Skin of body (tissue), 2 donors: Measurements from ENCODE around the gene GIMAP2. TPM values are rescaled to one million over a fixed set of nuclear protein-coding genes. Genes with fewer than 3 reads are reported as not detected.
"Not testable (repeated sequence)": the region's sequence is repeated elsewhere in the genome, so short reads cannot be mapped to it uniquely, and the experiment has no call there.

Experiments
- DNase-seq: peaks from one replicate; lab custom pipeline; 2025; lab: John Stamatoyannopoulos, UW
- total RNA-seq: library from RNA; depleted of rRNA; stranded (reverse); fragments of >200 nt; gene quantifications from one replicate; pipeline ENCODE4 v1.2.3, GENCODE V29; 2014

The GIMAP2 gene
- total RNA-seq, 1 donor from 2014 or later, result 7.3 TPM

- not testable (repeated sequence) for DNase-seq
Observed at GRCh38 chr7:150676854-150677253, 8.7 kb upstream of the GIMAP2 start.

GRCh38 chr7:150678601-150679000 is 6.9 kb upstream of the GIMAP2 start:
- not testable (repeated sequence) for DNase-seq

GRCh38 chr7:150680364-150680763 is 5.1 kb upstream of the GIMAP2 start:
- not testable (repeated sequence) for DNase-seq

- no peak for DNase-seq
Observed at GRCh38 chr7:150686030-150686631, 625 bp downstream of the GIMAP2 start.

- DNase-seq, result no peak
Observed at GRCh38 chr7:150688630-150689029, 3.1 kb downstream of the GIMAP2 start.

GRCh38 chr7:150695654-150696053 is 10.1 kb downstream of the GIMAP2 start:
- DNase-seq, result no peak

GRCh38 chr7:150703209-150703608 is 17.7 kb downstream of the GIMAP2 start:
- no peak for DNase-seq

- DNase-seq, result no peak
Observed at GRCh38 chr7:150715293-150715692, 29.8 kb downstream of the GIMAP2 start.

GRCh38 chr7:150715738-150716137 is 30.2 kb downstream of the GIMAP2 start:
- DNase-seq, result no peak

- no peak for DNase-seq
Observed at GRCh38 chr7:150716368-150716767, 30.9 kb downstream of the GIMAP2 start, which contains the start of gene GIMAP1. GIMAP1 (plus strand) TSS chr7:150716613; CDS start chr7:150719048, 2,435 bp downstream.

GRCh38 chr7:150716939-150717338 is 31.4 kb downstream of the GIMAP2 start:
- no peak for DNase-seq

- DNase-seq, result no peak
Observed at GRCh38 chr7:150717814-150718420, 32.4 kb downstream of the GIMAP2 start.

- DNase-seq, result no peak
Observed at GRCh38 chr7:150719436-150719835, 33.9 kb downstream of the GIMAP2 start.

- DNase-seq, result no peak
Observed at GRCh38 chr7:150719960-150720891, 34.7 kb downstream of the GIMAP2 start.

- DNase-seq, result no peak
Observed at GRCh38 chr7:150721970-150722373, 36.5 kb downstream of the GIMAP2 start.

- no peak for DNase-seq
Observed at GRCh38 chr7:150722431-150722931, 37.0 kb downstream of the GIMAP2 start.

- DNase-seq, result no peak
Observed at GRCh38 chr7:150723467-150723866, 38.0 kb downstream of the GIMAP2 start.

GRCh38 chr7:150727381-150727780 is 41.9 kb downstream of the GIMAP2 start:
- DNase-seq, result no peak

- no peak for DNase-seq
Observed at GRCh38 chr7:150728011-150728410, 42.5 kb downstream of the GIMAP2 start.

GRCh38 chr7:150728609-150729008 is 43.1 kb downstream of the GIMAP2 start:
- DNase-seq, result no peak

GRCh38 chr7:150731916-150732315 is 46.4 kb downstream of the GIMAP2 start:
- DNase-seq, result no peak
